OCI-LY3 (cell line): ENCODE measurements around the gene CNOT6L.

Experiments used
- EZH2phosphoT487 ChIP-seq: fragments of 200-600 bp; shearing (Covaris generic); IDR thresholded peaks from 2 replicates; pipeline ENCODE4 v1.6.1; 2018; ENCODE audit warnings: antibody characterized with exemption, mixed run types, low read depth
- TF ChIP-seq, protein P1 (sequence below): fragments of 200-600, 300-600 bp; sonication (generic); IDR thresholded peaks from 2 replicates; pipeline ENCODE4 v1.5.1; 2014; ENCODE audit warnings: antibody characterized with exemption, low read length, low read depth

- TF ChIP-seq, protein P1, sequence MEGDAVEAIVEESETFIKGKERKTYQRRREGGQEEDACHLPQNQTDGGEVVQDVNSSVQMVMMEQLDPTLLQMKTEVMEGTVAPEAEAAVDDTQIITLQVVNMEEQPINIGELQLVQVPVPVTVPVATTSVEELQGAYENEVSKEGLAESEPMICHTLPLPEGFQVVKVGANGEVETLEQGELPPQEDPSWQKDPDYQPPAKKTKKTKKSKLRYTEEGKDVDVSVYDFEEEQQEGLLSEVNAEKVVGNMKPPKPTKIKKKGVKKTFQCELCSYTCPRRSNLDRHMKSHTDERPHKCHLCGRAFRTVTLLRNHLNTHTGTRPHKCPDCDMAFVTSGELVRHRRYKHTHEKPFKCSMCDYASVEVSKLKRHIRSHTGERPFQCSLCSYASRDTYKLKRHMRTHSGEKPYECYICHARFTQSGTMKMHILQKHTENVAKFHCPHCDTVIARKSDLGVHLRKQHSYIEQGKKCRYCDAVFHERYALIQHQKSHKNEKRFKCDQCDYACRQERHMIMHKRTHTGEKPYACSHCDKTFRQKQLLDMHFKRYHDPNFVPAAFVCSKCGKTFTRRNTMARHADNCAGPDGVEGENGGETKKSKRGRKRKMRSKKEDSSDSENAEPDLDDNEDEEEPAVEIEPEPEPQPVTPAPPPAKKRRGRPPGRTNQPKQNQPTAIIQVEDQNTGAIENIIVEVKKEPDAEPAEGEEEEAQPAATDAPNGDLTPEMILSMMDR = no peak
- no peak for TF ChIP-seq EZH2phosphoT487
Observed at GRCh38 chr4:77849278-77849965, 30.3 kb upstream of the CNOT6L start.
